GM12878 (cell line): ENCODE data around the gene VWA3A. TPM values are rescaled to one million over a fixed set of nuclear protein-coding genes. Genes with fewer than 3 reads are reported as not detected.
A peak's percentile ranks its signal among the peaks of the same experiment; 100 is the strongest.

Experiments used
- ATAC-seq: fragments of 200-7000 bp; cut with Tn5 transposase; 3 replicates; pipeline ENCODE4 v1.9.1; 2020; ENCODE audit warnings: mild to moderate bottlenecking, moderate library complexity
- BruUV-seq: library from RNA; stranded (reverse); fragments of 400-500 nt; replicated peaks from 2 replicates; lab custom pipeline; 2021; lab: Mats Ljungman, UMichigan
- CTCF ChIA-PET: fragments of 300-600 bp; sonication (Branson Sonifier 250); formaldehyde crosslinking; extraction: SDS; loops from one replicate; lab custom pipeline; 2021; ENCODE audit warnings: inconsistent platforms; lab: Yijun Ruan, JAX
- POLR2A ChIA-PET: fragments of 350-600 bp; formaldehyde crosslinking; extraction: SDS; loops from one replicate; lab custom pipeline; 2021; ENCODE audit warnings: inconsistent platforms; lab: Charles Lee
- RAD21 ChIA-PET: fragments of 300-600 bp; sonication (Branson Sonifier 250); formaldehyde crosslinking; loops from one replicate; lab custom pipeline; 2023; ENCODE audit warnings: antibody characterized with exemption; ENCODE audit not compliant: unreplicated experiment; lab: Charles Lee
- SMC1A ChIA-PET: fragments of 300-600 bp; sonication (Branson Sonifier 250); formaldehyde crosslinking; loops from one replicate; lab custom pipeline; 2023; ENCODE audit not compliant: unreplicated experiment, uncharacterized antibody; lab: Charles Lee
- DNase-seq: peaks from one replicate; pipeline ENCODE4 v3.0.0-alpha.2; 2011; ENCODE audit warnings: low read depth, low spot score
- FAIRE-seq: peaks from 3 replicates; lab custom pipeline; 2011; peaks lifted over from hg19 to GRCh38; lab: Jason Lieb, UNC
- H2AFZ ChIP-seq: 2 replicates; pipeline ENCODE4 v1.6.0; 2011; ENCODE audit warnings: low read depth, low read length, control low read depth; ENCODE audit not compliant: control insufficient read depth
- H3K27ac ChIP-seq: 2 replicates; pipeline ENCODE4 v1.5.1; 2011; ENCODE audit warnings: control low read depth; ENCODE audit not compliant: control insufficient read depth, insufficient read depth
- H3K27me3 ChIP-seq, 2 experiments: replicated peaks in 1 of 2; 2 replicates each; pipeline versions ENCODE4 v1.6.0 to v1.6.1; 2011; ENCODE audit warnings: low read length in 1 of 2; ENCODE audit not compliant: control insufficient read depth in 2 of 2, insufficient read depth in 2 of 2
- H3K36me3 ChIP-seq, 2 experiments: 2 replicates each; pipeline ENCODE4 v1.5.1; 2011; ENCODE audit warnings: low read length in 1 of 2; ENCODE audit not compliant: control insufficient read depth in 2 of 2, insufficient read depth in 2 of 2
- H3K4me1 ChIP-seq: 2 replicates; pipeline ENCODE4 v1.6.1; 2011; ENCODE audit warnings: mild to moderate bottlenecking, low read length, moderate library complexity, mixed read lengths; ENCODE audit not compliant: control insufficient read depth, insufficient read depth
- H3K4me2 ChIP-seq: 2 replicates; pipeline ENCODE4 v1.6.0; 2011; ENCODE audit warnings: control low read depth; ENCODE audit not compliant: control insufficient read depth, insufficient read depth
- H3K4me3 ChIP-seq: fragments of 200-600 bp; sonication (generic); 2 replicates; pipeline ENCODE4 v1.5.1; 2016
- H3K79me2 ChIP-seq: 2 replicates; pipeline ENCODE4 v1.6.0; 2011; ENCODE audit warnings: low read length; ENCODE audit not compliant: control insufficient read depth, insufficient read depth
- H3K9ac ChIP-seq: 2 replicates; pipeline ENCODE4 v1.8.0; 2011; ENCODE audit warnings: low read length, control low read depth, mixed read lengths; ENCODE audit not compliant: control insufficient read depth, insufficient read depth
- H3K9me3 ChIP-seq: replicated peaks from 3 replicates; pipeline ENCODE4 v1.5.1; 2011; ENCODE audit warnings: mild to moderate bottlenecking, low read length; ENCODE audit not compliant: control insufficient read depth, insufficient read depth
- H4K20me1 ChIP-seq: 2 replicates; pipeline ENCODE4 v1.6.0; 2011; ENCODE audit not compliant: control insufficient read depth, insufficient read depth
- ATF3 ChIP-seq: IDR thresholded peaks from 2 replicates; pipeline ENCODE4 v1.6.1; 2011; ENCODE audit warnings: low read depth, mild to moderate bottlenecking, low read length, moderate library complexity, borderline replicate concordance; ENCODE audit errors: extremely low read depth
- BACH1 ChIP-seq: fragments of 450-650 bp; IDR thresholded peaks from 2 replicates; pipeline ENCODE4 v1.6.1; 2017; ENCODE audit warnings: mild to moderate bottlenecking, borderline replicate concordance
- NFYB ChIP-seq: IDR thresholded peaks from 2 replicates; pipeline ENCODE4 v1.6.1; 2011; ENCODE audit warnings: low read depth, mild to moderate bottlenecking, low read length, improper control_type of control experiment, moderate library complexity; ENCODE audit not compliant: insufficient read depth
- RFX5 ChIP-seq: IDR thresholded peaks from 2 replicates; pipeline ENCODE4 v1.6.1; 2011; ENCODE audit warnings: low read depth, low read length, improper control_type of control experiment
- SPI1 ChIP-seq: IDR thresholded peaks from 2 replicates; pipeline ENCODE4 v1.6.1; 2011; ENCODE audit warnings: low read depth, mild to moderate bottlenecking, low read length, moderate library complexity, borderline replicate concordance; ENCODE audit not compliant: insufficient read depth
- ZNF207 ChIP-seq: fragments of 450-650 bp; IDR thresholded peaks from 2 replicates; pipeline ENCODE4 v1.6.1; 2014; ENCODE audit warnings: antibody characterized with exemption, mild to moderate bottlenecking, borderline replicate concordance
- ZNF217 ChIP-seq: fragments of 450-650 bp; IDR thresholded peaks from 2 replicates; pipeline ENCODE4 v1.6.1; 2017; ENCODE audit warnings: antibody characterized with exemption, mild to moderate bottlenecking
- WGBS: methylation state at CpG from one replicate; pipeline ENCODE4 v1.1.6; 2016; ENCODE audit warnings: low lambda C conversion rate; ENCODE audit not compliant: insufficient replicate concordance, insufficient coverage; ENCODE audit errors: missing lambda C conversion rate; 5-methylcytosine and 5-hydroxymethylcytosine counted together
- in situ Hi-C: fragments of 300-500 bp; cut with MboI; formaldehyde crosslinking; loops from 9 replicates; pipeline ENCODE4 v1.14.3; 2018; ENCODE audit warnings: mixed read lengths
- intact Hi-C: fragments of 100-400 bp; cut with micrococcal nuclease; formaldehyde crosslinking; loops from one replicate; pipeline ENCODE4 v1.14.2; 2022; ENCODE audit not compliant: unreplicated experiment
- polyA plus RNA-seq, 11 experiments: library from polyadenylated mRNA; depleted of rRNA in 4 of 11; unstranded in 6 of 11; stranded (reverse) in 5 of 11; fragments of >200 nt; fragmentation: Nextera tagmentation in 4 of 11; fragmentation: Illumina TruSeq in 1 of 11; extraction: Ambion mirVana in 4 of 11; extraction: Trizol in 1 of 11; gene quantifications; 1 replicate in 1 of 11; 2 replicates in 10 of 11; pipeline versions ENCODE4 v1.2.1 to v1.2.3, GENCODE V29; 2011 to 2016; ENCODE audit warnings: inconsistent platforms in 2 of 11, missing spikeins in 2 of 11, low read depth in 1 of 11
- total RNA-seq, 4 experiments: library from RNA; depleted of rRNA in 3 of 4; stranded (reverse); fragments of >200 nt in 3 of 4; fragmentation: Illumina TruSeq in 1 of 4; extraction: Trizol in 1 of 4; gene quantifications; 2 replicates each; pipeline versions ENCODE4 v1.2.1 to v1.2.3, GENCODE V29; 2013 to 2021
- TF ChIP-seq, protein P1 (sequence below): IDR thresholded peaks from 2 replicates; pipeline ENCODE4 v1.6.1; 2012; ENCODE audit warnings: low read length, inconsistent platforms

VWA3A gene
- total and polyA plus RNA-seq, 10 of the 15 experiments (the other 5 are each of a cell fraction or from before 2014, with no cell fraction given): 0.01 TPM; not detected in 9

DNA sequence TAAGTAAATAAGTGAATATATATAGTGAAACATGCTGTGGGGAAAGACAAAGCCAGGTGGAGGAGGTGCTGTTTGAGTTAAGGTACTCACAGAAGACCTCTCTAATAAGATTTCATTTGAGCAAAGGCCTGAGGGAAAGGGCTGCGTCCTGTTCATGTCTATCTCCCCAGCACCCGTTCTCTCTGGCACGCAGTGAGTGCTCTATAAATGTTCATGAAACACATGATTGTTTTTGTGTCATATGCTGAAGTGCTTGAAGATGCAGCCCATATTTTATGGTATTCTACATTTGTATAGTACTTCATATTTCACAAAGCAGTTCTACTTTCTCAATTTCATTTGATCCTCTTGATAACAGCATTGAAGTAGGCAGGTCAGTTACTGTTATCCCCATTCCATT lies 990 bp downstream of the VWA3A start:
- Histone ChIP-seq H4K20me1 (no peaks in the 10 kb centered on the region), H3K79me2 (no peaks in the 10 kb centered on the region), H2AFZ (no peak overlapping the region), H3K9ac (no peak overlapping the region), H3K9me3 (no peaks in the 10 kb centered on the region), H3K27me3 (no peaks in the 10 kb centered on the region; a peak in 1 of 4 replicates), H3K27ac (no peak overlapping the region), H3K4me1 (no peaks in the 10 kb centered on the region), H3K36me3 (no peaks in the 10 kb centered on the region), H3K4me2 (no peak overlapping the region), H3K4me3 (no peak overlapping the region)
- no TSS peak for BruUV-seq
- CTCF ChIA-PET: interaction anchor here (1.0 to 9.7 kb wide), 3 partner anchors 15 to 93 kb away, joined by 3 to 94 read pairs (median 3); no protein-coding TSS in a partner anchor
- ATAC-seq (no peak), DNase-seq (no peak), FAIRE-seq (no peak)
- intact Hi-C loops: no loop called here
- in situ Hi-C loops: loop anchor here (5.0 kb wide), 1 partner anchor 96 kb away; no protein-coding TSS in a partner anchor
- SMC1A ChIA-PET: interaction anchor here (1.1 to 4.1 kb wide), 6 partner anchors 9 to 103 kb away, joined by 3 to 28 read pairs (median 5); no protein-coding TSS in a partner anchor
- 76% methylated on average over 3 of the region's 3 CpGs for WGBS
- TF ChIP-seq BACH1 (no peak), ATF3 (no peak), ZNF217 (no peak), RFX5 (no peak), ZNF207 (no peak)
- POLR2A ChIA-PET: no interaction called here
- RAD21 ChIA-PET: interaction anchor here (1.0 kb wide), 1 partner anchor 95 kb away, joined by 5 read pairs; no protein-coding TSS in a partner anchor

DNA sequence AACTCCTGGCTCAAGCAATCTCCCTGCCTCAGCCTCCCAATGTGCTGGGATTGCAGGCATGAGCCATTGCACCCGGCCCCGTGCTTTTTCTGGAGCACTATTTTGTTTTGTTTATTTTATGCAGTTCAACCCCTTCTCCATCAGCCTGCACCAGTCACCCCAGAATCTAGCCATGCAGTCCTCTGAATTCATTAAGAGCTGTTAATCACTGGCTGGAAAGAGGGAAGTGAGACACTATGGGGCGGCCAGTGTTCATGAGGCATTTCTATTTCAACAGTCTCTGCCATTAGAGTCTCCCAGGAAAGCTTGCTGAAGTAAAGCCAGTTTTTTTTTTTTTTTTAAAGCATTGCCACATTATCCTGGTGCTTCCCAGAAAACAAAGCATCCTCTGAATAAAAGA lies 1.7 kb downstream of the VWA3A start:
- POLR2A ChIA-PET: interaction anchor here (0.6 to 0.7 kb wide), 2 partner anchors 11 to 29 kb away, joined by 4 read pairs; no protein-coding TSS in a partner anchor
- BruUV-seq: no TSS peak
- in situ Hi-C loops: loop anchor here (5.0 kb wide), 1 partner anchor 97 kb away; no protein-coding TSS in a partner anchor

More for the DNA sequence above, 1.7 kb downstream of the VWA3A start:
- Histone ChIP-seq H3K4me2 (no peak overlapping the region), H3K4me1 (no peaks in the 10 kb centered on the region), H2AFZ (no peak overlapping the region), H4K20me1 (no peaks in the 10 kb centered on the region), H3K4me3 (no peak overlapping the region), H3K9me3 (no peaks in the 10 kb centered on the region), H3K36me3 (no peaks in the 10 kb centered on the region), H3K79me2 (no peaks in the 10 kb centered on the region), H3K9ac (no peak overlapping the region), H3K27ac (no peak overlapping the region), H3K27me3 (no peaks in the 10 kb centered on the region; a peak in 1 of 4 replicates)
- FAIRE-seq (no peak), DNase-seq (no peak), ATAC-seq (peak; percentile 78)
- SMC1A ChIA-PET: interaction anchor here (0.6 to 4.1 kb wide), 6 partner anchors 10 to 110 kb away, joined by 3 to 28 read pairs (median 4); no protein-coding TSS in a partner anchor
- intact Hi-C loops: no loop called here
- RAD21 ChIA-PET: interaction anchor here (0.9 to 1.9 kb wide), 3 partner anchors 16 to 95 kb away, joined by 3 to 8 read pairs (median 5); no protein-coding TSS in a partner anchor
- CTCF ChIA-PET: interaction anchor here (0.8 to 9.7 kb wide), 5 partner anchors 15 to 96 kb away, joined by 3 to 94 read pairs (median 4); no protein-coding TSS in a partner anchor
- 46% methylated on average over 3 of the region's 3 CpGs for WGBS
- TF ChIP-seq NFYB: no peak
- peak; percentile 81; the same call in 1 of the 2 replicates for TF ChIP-seq SPI1
- TF ChIP-seq, protein P1, sequence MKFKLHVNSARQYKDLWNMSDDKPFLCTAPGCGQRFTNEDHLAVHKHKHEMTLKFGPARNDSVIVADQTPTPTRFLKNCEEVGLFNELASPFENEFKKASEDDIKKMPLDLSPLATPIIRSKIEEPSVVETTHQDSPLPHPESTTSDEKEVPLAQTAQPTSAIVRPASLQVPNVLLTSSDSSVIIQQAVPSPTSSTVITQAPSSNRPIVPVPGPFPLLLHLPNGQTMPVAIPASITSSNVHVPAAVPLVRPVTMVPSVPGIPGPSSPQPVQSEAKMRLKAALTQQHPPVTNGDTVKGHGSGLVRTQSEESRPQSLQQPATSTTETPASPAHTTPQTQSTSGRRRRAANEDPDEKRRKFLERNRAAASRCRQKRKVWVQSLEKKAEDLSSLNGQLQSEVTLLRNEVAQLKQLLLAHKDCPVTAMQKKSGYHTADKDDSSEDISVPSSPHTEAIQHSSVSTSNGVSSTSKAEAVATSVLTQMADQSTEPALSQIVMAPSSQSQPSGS: no peak
- no peak for TF ChIP-seq ZNF207
